KBM-7 (cell line): Measurements from ENCODE around the gene EIPR1.

Experiments
- DNase-seq: peaks from one replicate; pipeline ENCODE4 v3.0.0-alpha.2; 2015
- in situ Hi-C: fragments of 300-500 bp; cut with MboI; formaldehyde crosslinking; loops from 2 replicates; pipeline ENCODE4 v1.14.3; 2020; ENCODE audit warnings: low sequenced_read_pairs, low pct_unique_long_range_greater_than_20kb, mixed read lengths

The EIPR1 gene

GRCh38 chr2:3265981-3266924, 111.4 kb downstream of the EIPR1 start:
- DNase-seq: no peak
- in situ Hi-C loops: no loop called here

- DNase-seq: no peak
- in situ Hi-C loops: no loop called here
These were observed 112.1 kb downstream of the EIPR1 start for GRCh38 chr2:3265471-3265870.

- DNase-seq: peak; percentile 71
- in situ Hi-C loops: no loop called here
These were observed 113.4 kb downstream of the EIPR1 start for GRCh38 chr2:3264010-3264744.

GRCh38 chr2:3263487-3263886, 114.1 kb downstream of the EIPR1 start:
- DNase-seq: no peak
- in situ Hi-C loops: no loop called here

- no peak for DNase-seq
- in situ Hi-C loops: no loop called here
These were observed 114.9 kb downstream of the EIPR1 start for GRCh38 chr2:3262437-3263388.

- in situ Hi-C loops: no loop called here
- DNase-seq: no peak
These were observed 116.1 kb downstream of the EIPR1 start for GRCh38 chr2:3261511-3261910.

GRCh38 chr2:3260959-3261358, 116.7 kb downstream of the EIPR1 start:
- in situ Hi-C loops: no loop called here
- DNase-seq: no peak

GRCh38 chr2:3257826-3258225, 119.8 kb downstream of the EIPR1 start:
- no peak for DNase-seq
- in situ Hi-C loops: no loop called here

- DNase-seq: no peak
- in situ Hi-C loops: no loop called here
These were observed 120.5 kb downstream of the EIPR1 start for GRCh38 chr2:3257166-3257565.

- in situ Hi-C loops: no loop called here
- DNase-seq: no peak
These were observed 121.0 kb downstream of the EIPR1 start for GRCh38 chr2:3256605-3257004.

GRCh38 chr2:3256157-3256556, 121.5 kb downstream of the EIPR1 start:
- in situ Hi-C loops: no loop called here

GRCh38 chr2:3254442-3254941, 123.1 kb downstream of the EIPR1 start:
- no peak for DNase-seq
- in situ Hi-C loops: no loop called here

More at GRCh38 chr2:3256157-3256556, 121.5 kb downstream of the EIPR1 start:
- no peak for DNase-seq

- in situ Hi-C loops: no loop called here
- no peak for DNase-seq
These were observed 123.6 kb downstream of the EIPR1 start for GRCh38 chr2:3253913-3254441.

- in situ Hi-C loops: no loop called here
These were observed 125.7 kb downstream of the EIPR1 start for GRCh38 chr2:3251946-3252345.

GRCh38 chr2:3249476-3249962, 128.1 kb downstream of the EIPR1 start:
- in situ Hi-C loops: no loop called here
- DNase-seq: no peak

More at GRCh38 chr2:3251946-3252345, 125.7 kb downstream of the EIPR1 start:
- DNase-seq: no peak

- no peak for DNase-seq
- in situ Hi-C loops: no loop called here
These were observed 128.7 kb downstream of the EIPR1 start for GRCh38 chr2:3248754-3249475.

- in situ Hi-C loops: no loop called here
- no peak for DNase-seq
These were observed 130.5 kb downstream of the EIPR1 start for GRCh38 chr2:3246928-3247714.
